PC-9 (cell line): ENCODE results near the gene PEX14.

ENCODE experiments used
- CTCF ChIP-seq: fragments of 200-600 bp; sonication (generic); conservative IDR thresholded peaks from 2 replicates; pipeline ENCODE4 v1.6.1; 2017; ENCODE audit warnings: mixed run types, antibody characterized with exemption, mild to moderate bottlenecking, moderate library complexity
- EZH2 ChIP-seq: fragments of 200-600 bp; sonication (generic); IDR thresholded peaks from 2 replicates; pipeline ENCODE4 v1.8.0; 2017; ENCODE audit warnings: antibody characterized with exemption, low read depth

GRCh38 chr1:10515976-10516750, 41.4 kb downstream of the PEX14 start:
- no peak for TF ChIP-seq CTCF
- TF ChIP-seq EZH2: no peak
